PC-3 (cell line): ENCODE measurements around the gene HABP4. TPM values are rescaled to one million over a fixed set of nuclear protein-coding genes. Genes with fewer than 3 reads are reported as not detected.

ENCODE experiments used
- ATAC-seq: fragments of 200-7000 bp; cut with Tn5 transposase; 2 replicates; pipeline ENCODE4 v1.9.1; 2020; ENCODE audit warnings: mild to moderate bottlenecking, moderate library complexity
- BruUV-seq: library from RNA; stranded (reverse); fragments of 400-500 nt; replicated peaks from 2 replicates; lab custom pipeline; 2021; lab: Mats Ljungman, UMichigan
- CTCF ChIA-PET: fragments of 300-600 bp; sonication (Branson Sonifier 250); formaldehyde crosslinking; loops from one replicate; lab custom pipeline; 2022; ENCODE audit warnings: antibody characterized with exemption; lab: Charles Lee
- POLR2A ChIA-PET: fragments of 300-600 bp; sonication (Branson Sonifier 250); formaldehyde crosslinking; loops from one replicate; lab custom pipeline; 2022; ENCODE audit warnings: antibody characterized with exemption; ENCODE audit not compliant: unreplicated experiment; lab: Charles Lee
- DNase-seq: peaks from one replicate; pipeline ENCODE4 v3.0.0-alpha.2; 2015
- H2AFZ ChIP-seq: fragments of 300-600 bp; sonication (generic); 2 replicates; pipeline ENCODE4 v1.6.0; 2016; ENCODE audit warnings: antibody characterized with exemption, low read length
- H3F3A ChIP-seq: fragments of 300-600 bp; sonication (generic); one replicate; pipeline ENCODE4 v1.6.0; 2017; ENCODE audit warnings: antibody characterized with exemption, low read length, control low read depth, mild to moderate bottlenecking; ENCODE audit not compliant: unreplicated experiment
- H3K27ac ChIP-seq: fragments of 300-600 bp; sonication (generic); 2 replicates; pipeline ENCODE4 v1.5.1; 2016; ENCODE audit warnings: mild to moderate bottlenecking, low read length
- H3K27me3 ChIP-seq: fragments of 300-600 bp; sonication (generic); 2 replicates; pipeline ENCODE4 v1.6.1; 2016; ENCODE audit warnings: low read length, mixed read lengths
- H3K36me3 ChIP-seq: fragments of 300-600 bp; sonication (generic); 2 replicates; pipeline ENCODE4 v1.6.1; 2016; ENCODE audit warnings: low read depth, mixed run types, low read length, mixed read lengths
- H3K4me1 ChIP-seq: fragments of 300-600 bp; sonication (generic); 2 replicates; pipeline ENCODE4 v1.5.1; 2016; ENCODE audit warnings: low read length; ENCODE audit not compliant: insufficient read depth
- H3K4me2 ChIP-seq: fragments of 300-600 bp; sonication (generic); 2 replicates; pipeline ENCODE4 v1.6.0; 2016; ENCODE audit warnings: low read length
- H3K4me3 ChIP-seq: fragments of 300-600 bp; sonication (generic); 2 replicates; pipeline ENCODE4 v1.5.1; 2016; ENCODE audit warnings: mild to moderate bottlenecking, low read length, mixed read lengths
- H3K79me2 ChIP-seq: fragments of 300-600 bp; sonication (generic); 2 replicates; pipeline ENCODE4 v1.6.1; 2017; ENCODE audit warnings: low read length, mixed read lengths
- H3K9ac ChIP-seq: fragments of 300-600 bp; sonication (generic); 2 replicates; pipeline ENCODE4 v1.6.0; 2016; ENCODE audit warnings: mild to moderate bottlenecking, low read length
- H3K9me2 ChIP-seq: fragments of 300-600 bp; sonication (generic); replicated peaks from 2 replicates; pipeline ENCODE4 v1.6.1; 2016; ENCODE audit warnings: mixed run types, low read length, mixed read lengths
- H3K9me3 ChIP-seq: fragments of 300-600 bp; sonication (generic); 2 replicates; pipeline ENCODE4 v1.6.1; 2016; ENCODE audit warnings: low read length, mixed read lengths
- H4K20me1 ChIP-seq: fragments of 300-600 bp; sonication (generic); 2 replicates; pipeline ENCODE4 v1.6.1; 2016; ENCODE audit warnings: low read length, mixed read lengths
- EZH2 ChIP-seq: fragments of 300-600 bp; sonication (generic); IDR thresholded peaks from one replicate; pipeline ENCODE4 v1.6.1; 2017; ENCODE audit warnings: antibody characterized with exemption, mild to moderate bottlenecking, low read length; ENCODE audit not compliant: unreplicated experiment
- EZH2phosphoT487 ChIP-seq: fragments of 300-600 bp; sonication (generic); IDR thresholded peaks from 2 replicates; pipeline ENCODE4 v1.6.1; 2018; ENCODE audit warnings: mild to moderate bottlenecking, antibody characterized with exemption, low read length, borderline replicate concordance
- intact Hi-C: fragments of 100-400 bp; cut with micrococcal nuclease; formaldehyde crosslinking; loops from 2 replicates; pipeline ENCODE4 v1.9.0; 2023
- total RNA-seq: library from RNA; depleted of rRNA; stranded (reverse); fragments of >200 nt; gene quantifications from 2 replicates; pipeline ENCODE4 v1.2.3, GENCODE V29; 2014
- TF ChIP-seq, protein P1 (sequence below): fragments of 300-600 bp; sonication (generic); conservative IDR thresholded peaks from 2 replicates; pipeline ENCODE4 v1.5.1; 2017; ENCODE audit warnings: antibody characterized with exemption, low read depth, mild to moderate bottlenecking, low read length

HABP4 gene
- total RNA-seq, 1 experiment from 2014 or later, result 6.6 TPM

- no peaks in the 10 kb centered on the region for H3K36me3 ChIP-seq
- H3K4me1 ChIP-seq, result peaks cover 10% of the 10 kb centered on the region; the same call in 1 of the 2 replicates
- CTCF ChIA-PET, result no interaction called here
- no TSS peak for BruUV-seq
- H3K27me3 ChIP-seq, result no peaks in the 10 kb centered on the region
- ATAC-seq, result no peak
- H3K9me3 ChIP-seq, result no peaks in the 10 kb centered on the region
- no peak overlapping the region for H3K27ac ChIP-seq
- no peak overlapping the region for H3K9ac ChIP-seq
- no peaks in the 10 kb centered on the region for H3F3A ChIP-seq
- intact Hi-C loops, result no loop called here
- H3K4me3 ChIP-seq, result no peak overlapping the region
- no peaks in the 10 kb centered on the region for H3K79me2 ChIP-seq
- H3K9me2 ChIP-seq, result no peaks in the 10 kb centered on the region
- TF ChIP-seq EZH2, result no peak
- TF ChIP-seq, protein P1, sequence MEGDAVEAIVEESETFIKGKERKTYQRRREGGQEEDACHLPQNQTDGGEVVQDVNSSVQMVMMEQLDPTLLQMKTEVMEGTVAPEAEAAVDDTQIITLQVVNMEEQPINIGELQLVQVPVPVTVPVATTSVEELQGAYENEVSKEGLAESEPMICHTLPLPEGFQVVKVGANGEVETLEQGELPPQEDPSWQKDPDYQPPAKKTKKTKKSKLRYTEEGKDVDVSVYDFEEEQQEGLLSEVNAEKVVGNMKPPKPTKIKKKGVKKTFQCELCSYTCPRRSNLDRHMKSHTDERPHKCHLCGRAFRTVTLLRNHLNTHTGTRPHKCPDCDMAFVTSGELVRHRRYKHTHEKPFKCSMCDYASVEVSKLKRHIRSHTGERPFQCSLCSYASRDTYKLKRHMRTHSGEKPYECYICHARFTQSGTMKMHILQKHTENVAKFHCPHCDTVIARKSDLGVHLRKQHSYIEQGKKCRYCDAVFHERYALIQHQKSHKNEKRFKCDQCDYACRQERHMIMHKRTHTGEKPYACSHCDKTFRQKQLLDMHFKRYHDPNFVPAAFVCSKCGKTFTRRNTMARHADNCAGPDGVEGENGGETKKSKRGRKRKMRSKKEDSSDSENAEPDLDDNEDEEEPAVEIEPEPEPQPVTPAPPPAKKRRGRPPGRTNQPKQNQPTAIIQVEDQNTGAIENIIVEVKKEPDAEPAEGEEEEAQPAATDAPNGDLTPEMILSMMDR, result no peak
- POLR2A ChIA-PET, result no interaction called here
- no peak overlapping the region for H3K4me2 ChIP-seq
- H2AFZ ChIP-seq, result no peak overlapping the region
- no peaks in the 10 kb centered on the region for H4K20me1 ChIP-seq
- DNase-seq, result no peak
Observed at GRCh38 chr9:96500696-96501632, 51.0 kb downstream of the HABP4 start.

- ATAC-seq, result no peak
- Histone ChIP-seq H3K79me2 (no peaks in the 10 kb centered on the region), H3K9me3 (no peaks in the 10 kb centered on the region), H3K9me2 (no peaks in the 10 kb centered on the region), H3K4me2 (no peak overlapping the region), H3F3A (no peaks in the 10 kb centered on the region), H3K36me3 (no peaks in the 10 kb centered on the region), H3K27ac (no peak overlapping the region), H3K9ac (no peak overlapping the region), H4K20me1 (no peaks in the 10 kb centered on the region), H2AFZ (no peak overlapping the region), H3K27me3 (no peaks in the 10 kb centered on the region), H3K4me3 (no peak overlapping the region), H3K4me1 (peaks cover 10% of the 10 kb centered on the region; the same call in 1 of the 2 replicates)
- CTCF ChIA-PET, result no interaction called here
- POLR2A ChIA-PET, result no interaction called here
- TF ChIP-seq EZH2, result no peak
- no peak for TF ChIP-seq EZH2phosphoT487
- TF ChIP-seq, protein P1, result no peak
- no peak for DNase-seq
- intact Hi-C loops, result no loop called here
- no TSS peak for BruUV-seq
Observed at GRCh38 chr9:96501633-96502538, 51.9 kb downstream of the HABP4 start.
